ENCODE results near the gene BPHL.

DNA sequence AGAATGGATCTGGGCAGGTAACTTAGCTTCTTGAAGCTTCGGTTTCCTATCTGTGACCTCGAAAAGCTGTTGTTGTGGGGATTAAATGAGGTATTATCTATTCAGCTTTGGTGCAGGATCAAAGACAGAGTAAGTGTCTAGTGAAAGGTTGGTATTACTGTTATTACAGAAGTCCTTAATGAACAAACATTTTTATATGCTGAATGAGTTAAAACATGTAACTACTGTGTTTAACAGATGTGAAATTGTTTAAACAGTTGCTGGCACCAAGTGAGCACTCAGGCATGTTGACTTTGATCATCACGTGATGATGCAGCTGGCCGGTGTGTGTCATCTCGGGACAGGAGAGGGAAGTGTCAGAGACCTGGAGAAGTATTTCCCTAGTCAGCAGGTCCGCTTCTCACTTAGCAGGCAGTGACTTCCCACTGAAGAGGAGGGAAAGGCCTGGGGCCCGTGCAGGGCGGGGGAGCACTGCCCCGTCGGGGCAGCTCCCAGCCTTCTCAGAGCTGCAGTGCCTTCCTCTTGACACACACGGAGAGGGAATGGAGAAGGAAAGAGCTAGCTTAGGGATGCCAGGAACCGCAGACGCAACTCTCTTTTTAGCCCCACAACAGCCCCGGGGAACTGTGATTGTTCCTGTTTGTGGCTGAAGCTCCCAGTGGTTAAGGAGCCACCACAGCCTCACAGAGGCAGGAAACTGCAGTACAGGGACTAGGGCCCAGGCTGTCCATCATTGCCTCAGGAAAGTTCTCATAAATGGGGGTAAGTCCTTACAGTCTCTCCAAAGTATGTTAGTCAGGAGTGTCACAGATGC lies 20.8 kb downstream of the BPHL start:
- no peak for TF ChIP-seq POLR2A (IDR thresholded peaks at IDR 0.05)
- TF ChIP-seq, protein P1, sequence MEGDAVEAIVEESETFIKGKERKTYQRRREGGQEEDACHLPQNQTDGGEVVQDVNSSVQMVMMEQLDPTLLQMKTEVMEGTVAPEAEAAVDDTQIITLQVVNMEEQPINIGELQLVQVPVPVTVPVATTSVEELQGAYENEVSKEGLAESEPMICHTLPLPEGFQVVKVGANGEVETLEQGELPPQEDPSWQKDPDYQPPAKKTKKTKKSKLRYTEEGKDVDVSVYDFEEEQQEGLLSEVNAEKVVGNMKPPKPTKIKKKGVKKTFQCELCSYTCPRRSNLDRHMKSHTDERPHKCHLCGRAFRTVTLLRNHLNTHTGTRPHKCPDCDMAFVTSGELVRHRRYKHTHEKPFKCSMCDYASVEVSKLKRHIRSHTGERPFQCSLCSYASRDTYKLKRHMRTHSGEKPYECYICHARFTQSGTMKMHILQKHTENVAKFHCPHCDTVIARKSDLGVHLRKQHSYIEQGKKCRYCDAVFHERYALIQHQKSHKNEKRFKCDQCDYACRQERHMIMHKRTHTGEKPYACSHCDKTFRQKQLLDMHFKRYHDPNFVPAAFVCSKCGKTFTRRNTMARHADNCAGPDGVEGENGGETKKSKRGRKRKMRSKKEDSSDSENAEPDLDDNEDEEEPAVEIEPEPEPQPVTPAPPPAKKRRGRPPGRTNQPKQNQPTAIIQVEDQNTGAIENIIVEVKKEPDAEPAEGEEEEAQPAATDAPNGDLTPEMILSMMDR (IDR thresholded peaks at IDR 0.05), result no peak

All from testis (tissue), 2 donors.